ENCODE data around the gene LDLRAD4.

Gene LDLRAD4

DNA sequence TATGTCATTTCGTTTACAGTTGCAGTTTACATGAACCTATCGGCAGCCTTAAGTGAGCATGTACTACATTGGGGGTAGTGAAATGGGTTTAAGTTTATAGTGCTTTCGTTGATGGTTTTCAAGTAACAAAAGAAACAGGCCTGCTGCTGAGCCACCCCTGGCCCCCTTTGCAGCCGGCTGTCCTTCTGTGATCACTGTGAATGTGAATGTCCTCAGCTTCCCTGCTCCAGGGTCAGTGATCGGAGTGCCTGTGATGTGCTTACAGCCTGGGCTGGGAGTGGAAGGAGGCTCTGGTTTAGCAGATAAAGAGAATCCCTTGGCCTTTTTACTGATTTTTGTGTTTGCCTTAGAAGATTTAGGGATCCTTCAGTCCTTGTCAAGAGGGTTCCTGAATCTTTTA, 353.6 kb downstream of the LDLRAD4 start:
- TF ChIP-seq NFRKB (IDR thresholded peaks at IDR 0.05) (no peak), FOXM1 (IDR thresholded peaks at IDR 0.05; ENCODE audit: borderline replicate concordance) (no peak), CTBP1 (IDR thresholded peaks at IDR 0.05; ENCODE audit: borderline replicate concordance) (no peak), HDGF (IDR thresholded peaks at IDR 0.05; ENCODE audit: borderline replicate concordance) (no peak), ARNT (IDR thresholded peaks at IDR 0.05) (no peak), L3MBTL2 (conservative IDR thresholded peaks at IDR 0.05) (no peak), BHLHE40 (IDR thresholded peaks at IDR 0.05; ENCODE audit: borderline replicate concordance) (no peak), FOXK2 (IDR thresholded peaks at IDR 0.05) (no peak), ELF4 (IDR thresholded peaks at IDR 0.05) (no peak), SUZ12 (IDR thresholded peaks at IDR 0.05) (no peak), ZNF384 (IDR thresholded peaks at IDR 0.05) (no peak), TARDBP (IDR thresholded peaks at IDR 0.05) (no peak), LEF1 (IDR thresholded peaks at IDR 0.05; ENCODE audit: borderline replicate concordance) (no peak)
- TF ChIP-seq, protein P1, sequence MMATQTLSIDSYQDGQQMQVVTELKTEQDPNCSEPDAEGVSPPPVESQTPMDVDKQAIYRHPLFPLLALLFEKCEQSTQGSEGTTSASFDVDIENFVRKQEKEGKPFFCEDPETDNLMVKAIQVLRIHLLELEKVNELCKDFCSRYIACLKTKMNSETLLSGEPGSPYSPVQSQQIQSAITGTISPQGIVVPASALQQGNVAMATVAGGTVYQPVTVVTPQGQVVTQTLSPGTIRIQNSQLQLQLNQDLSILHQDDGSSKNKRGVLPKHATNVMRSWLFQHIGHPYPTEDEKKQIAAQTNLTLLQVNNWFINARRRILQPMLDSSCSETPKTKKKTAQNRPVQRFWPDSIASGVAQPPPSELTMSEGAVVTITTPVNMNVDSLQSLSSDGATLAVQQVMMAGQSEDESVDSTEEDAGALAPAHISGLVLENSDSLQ (IDR thresholded peaks at IDR 0.05): no peak
- ChIA-PET POLR2A (no interaction called here), CTCF (no interaction called here)
- no peak for DNase-seq (ENCODE audit: extremely low spot score)

DNA sequence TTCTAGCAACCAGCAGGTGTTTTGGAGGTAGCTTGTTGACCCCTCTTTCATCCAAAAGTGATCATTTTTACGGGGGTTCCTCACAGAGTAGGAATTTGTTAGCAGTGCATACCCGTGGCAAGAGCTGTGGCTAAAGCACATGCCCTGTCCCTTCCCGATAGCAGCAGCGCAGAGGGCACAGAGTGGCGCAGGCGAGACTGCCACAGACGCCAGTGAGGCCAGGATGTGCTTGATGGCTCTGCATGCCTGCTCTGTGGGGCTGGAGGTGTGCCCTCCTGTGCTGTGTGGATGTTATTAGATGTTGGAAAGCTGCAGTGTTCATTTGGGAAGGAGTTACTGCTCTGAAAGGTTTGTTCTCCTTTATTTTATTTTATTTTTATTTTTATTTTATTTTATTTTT, 354.2 kb downstream of the LDLRAD4 start:
- no peak for DNase-seq (ENCODE audit: extremely low spot score)
- ChIA-PET POLR2A (no interaction called here), CTCF (interaction anchor here (0.6 kb wide), 1 partner anchor 14 kb away, joined by 3 read pairs; no protein-coding TSS in a partner anchor)
- TF ChIP-seq, protein P1 (IDR thresholded peaks at IDR 0.05): no peak
- no peak for TF ChIP-seq FOXA1 (IDR thresholded peaks at IDR 0.05)
- no peak for TF ChIP-seq LEF1 (IDR thresholded peaks at IDR 0.05; ENCODE audit: borderline replicate concordance)
- TF ChIP-seq HDGF (IDR thresholded peaks at IDR 0.05; ENCODE audit: borderline replicate concordance): no peak
- no peak for TF ChIP-seq TARDBP (IDR thresholded peaks at IDR 0.05)
- TF ChIP-seq NFRKB (IDR thresholded peaks at IDR 0.05): no peak
- TF ChIP-seq ZNF384 (IDR thresholded peaks at IDR 0.05): no peak
- TF ChIP-seq FOXK2 (IDR thresholded peaks at IDR 0.05): no peak
- TF ChIP-seq ELF4 (IDR thresholded peaks at IDR 0.05): no peak
- no peak for TF ChIP-seq BHLHE40 (IDR thresholded peaks at IDR 0.05; ENCODE audit: borderline replicate concordance)
- TF ChIP-seq CTBP1 (IDR thresholded peaks at IDR 0.05; ENCODE audit: borderline replicate concordance): no peak

DNA sequence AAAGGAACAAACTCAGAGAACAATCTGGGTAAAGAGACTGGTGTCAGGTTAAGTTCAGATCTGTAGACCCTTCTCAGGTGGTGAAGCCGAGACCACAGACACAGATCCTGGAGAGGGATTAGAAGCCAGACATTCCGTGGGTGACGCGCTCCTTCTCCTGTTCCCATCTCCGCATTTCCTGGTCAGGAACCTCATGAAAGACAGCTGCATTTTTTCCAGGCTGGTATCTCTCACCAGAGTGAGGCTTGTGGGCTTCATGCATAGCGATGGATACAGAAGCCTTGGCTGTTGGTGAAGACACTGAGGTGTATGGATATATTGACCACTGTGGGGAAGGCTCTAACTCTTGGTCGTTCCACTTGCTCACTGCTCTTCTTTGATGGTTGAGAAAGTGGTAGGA, 355.2 kb downstream of the LDLRAD4 start:
- POLR2A ChIA-PET: no interaction called here
- no peak for DNase-seq (ENCODE audit: extremely low spot score)

DNA sequence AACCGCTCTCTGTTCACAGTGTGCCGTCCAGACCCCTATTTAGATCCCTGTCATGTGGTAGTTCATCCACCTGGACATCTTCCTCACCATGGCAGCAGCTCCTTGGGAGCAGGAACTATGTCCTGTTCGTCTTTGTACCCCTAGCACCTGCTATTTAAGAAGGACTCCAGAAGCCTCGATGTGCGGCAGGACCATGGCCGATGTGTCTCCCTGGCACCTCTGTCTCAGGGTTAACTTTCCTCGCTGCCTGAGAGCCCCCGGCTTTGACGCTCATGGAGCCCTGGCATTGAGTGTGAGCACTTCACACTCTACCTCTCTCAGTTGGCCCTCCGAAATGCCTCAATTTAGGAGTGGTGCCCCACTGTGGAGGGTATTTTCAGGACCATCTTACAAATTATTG, 355.8 kb downstream of the LDLRAD4 start:
- DNase-seq (ENCODE audit: extremely low spot score): no peak
- ChIA-PET POLR2A (no interaction called here), CTCF (no interaction called here)
- TF ChIP-seq SUZ12 (IDR thresholded peaks at IDR 0.05) (no peak), CTBP1 (IDR thresholded peaks at IDR 0.05; ENCODE audit: borderline replicate concordance) (no peak), ARNT (IDR thresholded peaks at IDR 0.05) (no peak), BHLHE40 (IDR thresholded peaks at IDR 0.05; ENCODE audit: borderline replicate concordance) (no peak), L3MBTL2 (conservative IDR thresholded peaks at IDR 0.05) (no peak), TARDBP (IDR thresholded peaks at IDR 0.05) (no peak), ELF4 (IDR thresholded peaks at IDR 0.05) (no peak), HDGF (IDR thresholded peaks at IDR 0.05; ENCODE audit: borderline replicate concordance) (no peak), ZNF384 (IDR thresholded peaks at IDR 0.05) (no peak), SP1 (IDR thresholded peaks at IDR 0.05) (no peak), NFRKB (IDR thresholded peaks at IDR 0.05) (no peak), FOXK2 (IDR thresholded peaks at IDR 0.05) (no peak)
- TF ChIP-seq, protein P1 (IDR thresholded peaks at IDR 0.05): no peak

More for the DNA sequence above, 355.2 kb downstream of the LDLRAD4 start:
- TF ChIP-seq HDGF (IDR thresholded peaks at IDR 0.05; ENCODE audit: borderline replicate concordance) (no peak), BHLHE40 (IDR thresholded peaks at IDR 0.05; ENCODE audit: borderline replicate concordance) (no peak), SP1 (IDR thresholded peaks at IDR 0.05) (no peak), LEF1 (IDR thresholded peaks at IDR 0.05; ENCODE audit: borderline replicate concordance) (no peak), ARNT (IDR thresholded peaks at IDR 0.05) (no peak), TARDBP (IDR thresholded peaks at IDR 0.05) (no peak), FOXM1 (IDR thresholded peaks at IDR 0.05; ENCODE audit: borderline replicate concordance) (no peak), FOXK2 (IDR thresholded peaks at IDR 0.05) (no peak), SUZ12 (IDR thresholded peaks at IDR 0.05) (no peak), L3MBTL2 (conservative IDR thresholded peaks at IDR 0.05) (no peak), ZNF384 (IDR thresholded peaks at IDR 0.05) (no peak), ELF4 (IDR thresholded peaks at IDR 0.05) (no peak), FOXA1 (IDR thresholded peaks at IDR 0.05) (no peak), CTBP1 (IDR thresholded peaks at IDR 0.05; ENCODE audit: borderline replicate concordance) (no peak), NFRKB (IDR thresholded peaks at IDR 0.05) (no peak)
- TF ChIP-seq, protein P1 (IDR thresholded peaks at IDR 0.05): no peak
- CTCF ChIA-PET: no interaction called here

DNA sequence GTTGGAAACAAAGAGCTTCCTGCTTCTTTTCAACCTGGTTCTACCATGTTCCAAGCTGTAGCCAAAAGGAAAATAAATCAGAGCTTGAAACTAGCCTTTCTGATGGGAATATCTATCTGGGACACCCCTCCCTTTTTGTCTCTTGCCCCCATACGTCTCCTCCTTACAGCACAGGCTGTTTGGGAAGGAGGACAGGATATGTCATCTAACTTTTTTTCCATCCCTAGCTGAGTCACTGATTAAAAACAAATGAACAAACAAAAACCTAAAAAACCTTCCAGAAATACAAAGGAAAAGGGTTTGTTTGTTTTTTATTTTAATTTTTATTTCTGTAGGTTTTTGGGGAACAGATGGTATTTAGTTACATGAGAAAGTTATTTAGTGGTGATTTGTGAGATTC, 356.2 kb downstream of the LDLRAD4 start:
- DNase-seq (ENCODE audit: extremely low spot score): no peak
- CTCF ChIA-PET: no interaction called here
- POLR2A ChIA-PET: no interaction called here
- TF ChIP-seq FOXM1 (IDR thresholded peaks at IDR 0.05; ENCODE audit: borderline replicate concordance) (no peak), SP1 (IDR thresholded peaks at IDR 0.05) (no peak), NFRKB (IDR thresholded peaks at IDR 0.05) (no peak), BHLHE40 (IDR thresholded peaks at IDR 0.05; ENCODE audit: borderline replicate concordance) (no peak)
- TF ChIP-seq, protein P1 (IDR thresholded peaks at IDR 0.05): no peak

Data from HEK293T (cell line).